GM23248 (cell line): ENCODE measurements around the gene USP25. TPM values are rescaled to one million over a fixed set of nuclear protein-coding genes. Genes with fewer than 3 reads are reported as not detected.

ENCODE experiments used
- DNase-seq: peaks from one replicate; pipeline ENCODE4 v3.0.0-alpha.2; 2015
- H2AFZ ChIP-seq: fragments of 200-600 bp; sonication (generic); 2 replicates; pipeline ENCODE4 v1.6.1; 2016; ENCODE audit warnings: antibody characterized with exemption
- H3F3A ChIP-seq: fragments of 200-600 bp; sonication (generic); 2 replicates; pipeline ENCODE4 v1.6.1; 2016; ENCODE audit warnings: mild to moderate bottlenecking, antibody characterized with exemption, mixed run types; ENCODE audit not compliant: insufficient read depth
- H3K27ac ChIP-seq: fragments of 200-600 bp; sonication (generic); 2 replicates; pipeline ENCODE4 v1.5.1; 2016; ENCODE audit warnings: mild to moderate bottlenecking
- H3K27me3 ChIP-seq: fragments of 200-600 bp; sonication (generic); replicated peaks from 2 replicates; pipeline ENCODE4 v1.6.1; 2016; ENCODE audit warnings: mild to moderate bottlenecking; ENCODE audit not compliant: insufficient read depth
- H3K36me3 ChIP-seq: fragments of 200-600 bp; sonication (generic); 2 replicates; pipeline ENCODE4 v1.6.1; 2016; ENCODE audit warnings: low read depth, mild to moderate bottlenecking
- H3K4me1 ChIP-seq: fragments of 200-600 bp; sonication (generic); 2 replicates; pipeline ENCODE4 v1.6.1; 2016; ENCODE audit warnings: mild to moderate bottlenecking; ENCODE audit not compliant: insufficient read depth
- H3K4me2 ChIP-seq: fragments of 200-600 bp; sonication (generic); one replicate; pipeline ENCODE4 v1.6.1; 2016; ENCODE audit warnings: mild to moderate bottlenecking; ENCODE audit not compliant: unreplicated experiment
- H3K4me3 ChIP-seq: fragments of 200-600 bp; sonication (generic); 2 replicates; pipeline ENCODE4 v1.5.1; 2016; ENCODE audit warnings: mild to moderate bottlenecking
- H3K79me2 ChIP-seq: fragments of 200-600 bp; sonication (generic); 2 replicates; pipeline ENCODE4 v1.6.1; 2016; ENCODE audit warnings: mild to moderate bottlenecking; ENCODE audit not compliant: insufficient read depth
- H3K9ac ChIP-seq: fragments of 200-600 bp; sonication (generic); 2 replicates; pipeline ENCODE4 v1.6.1; 2016; ENCODE audit warnings: mild to moderate bottlenecking
- H3K9me2 ChIP-seq: fragments of 200-600 bp; sonication (generic); 2 replicates; pipeline ENCODE4 v1.6.1; 2016; ENCODE audit warnings: mixed run types, mild to moderate bottlenecking, moderate library complexity; ENCODE audit not compliant: insufficient read depth
- H3K9me3 ChIP-seq: fragments of 200-600 bp; sonication (generic); one replicate; pipeline ENCODE4 v1.6.1; 2017; ENCODE audit warnings: low read depth
- H4K20me1 ChIP-seq: fragments of 200-600 bp; sonication (generic); 2 replicates; pipeline ENCODE4 v1.6.0; 2016; ENCODE audit not compliant: insufficient read depth
- EZH2 ChIP-seq: fragments of 200-600 bp; sonication (generic); IDR thresholded peaks from 2 replicates; pipeline ENCODE4 v1.6.1; 2018; ENCODE audit warnings: antibody characterized with exemption, mild to moderate bottlenecking; ENCODE audit not compliant: insufficient read depth, poor library complexity, severe bottlenecking
- EZH2phosphoT487 ChIP-seq: fragments of 200-600 bp; sonication (generic); IDR thresholded peaks from 2 replicates; pipeline ENCODE4 v1.6.1; 2018; ENCODE audit warnings: antibody characterized with exemption, moderate library complexity, mild to moderate bottlenecking, low read depth; ENCODE audit not compliant: insufficient read depth
- WGBS, 2 experiments: methylation state at CpG; one replicate each; pipeline ENCODE4 v1.1.6; 2015 to 2017; ENCODE audit warnings: low lambda C conversion rate in 2 of 2, low coverage in 1 of 2; ENCODE audit errors: missing lambda C conversion rate in 2 of 2; 5-methylcytosine and 5-hydroxymethylcytosine counted together
- in situ Hi-C: fragments of 300-500 bp; cut with MboI; formaldehyde crosslinking; loops from 2 replicates; pipeline ENCODE4 v1.15.0; 2020
- polyA plus RNA-seq: library from polyadenylated mRNA; unstranded; fragments of >200 nt; fragmentation: Nextera tagmentation; extraction: Ambion mirVana; gene quantifications from 2 replicates; pipeline ENCODE4 v1.2.1, GENCODE V29; 2016
- total RNA-seq: library from RNA; depleted of rRNA; stranded (reverse); fragments of >200 nt; shearing (Covaris generic); gene quantifications from 2 replicates; pipeline ENCODE4 v1.2.3, GENCODE V29; 2014

Gene USP25
- total and polyA plus RNA-seq, 2 experiments from 2014 or later, result 5.8 to 41.5 TPM

GRCh38 chr21:15793109-15793508, 63.3 kb downstream of the USP25 start:
- Histone ChIP-seq H3K9ac (no peak overlapping the region), H4K20me1 (no peaks in the 10 kb centered on the region), H3K79me2 (peaks cover 24% of the 10 kb centered on the region), H3F3A (peaks cover 9% of the 10 kb centered on the region), H3K4me2 (no peak overlapping the region), H3K4me1 (peaks cover 24% of the 10 kb centered on the region), H3K27ac (no peak overlapping the region), H3K4me3 (no peak overlapping the region), H3K9me2 (no peaks in the 10 kb centered on the region; the same call in 1 of the 2 replicates), H3K9me3 (no peaks in the 10 kb centered on the region), H3K36me3 (no peaks in the 10 kb centered on the region), H2AFZ (no peak overlapping the region), H3K27me3 (no peaks in the 10 kb centered on the region)
- in situ Hi-C loops, result no loop called here
- no peak for DNase-seq
- no peak for TF ChIP-seq EZH2
- TF ChIP-seq EZH2phosphoT487, result no peak

GRCh38 chr21:15793550-15794235, 63.9 kb downstream of the USP25 start:
- no peaks in the 10 kb centered on the region; the same call in 1 of the 2 replicates for H3K9me2 ChIP-seq
- H3F3A ChIP-seq, result peaks cover 3% of the 10 kb centered on the region
- H3K9ac ChIP-seq, result no peak overlapping the region
- no peaks in the 10 kb centered on the region for H3K9me3 ChIP-seq
- peak; percentile 12 for DNase-seq
- peaks cover 24% of the 10 kb centered on the region for H3K79me2 ChIP-seq
- no peak overlapping the region for H3K4me2 ChIP-seq
- TF ChIP-seq EZH2 (no peak), EZH2phosphoT487 (no peak)
- no peak overlapping the region for H2AFZ ChIP-seq
- 21 to 29% methylated on average over 1 of the region's 1 CpG for WGBS, 2 experiments
- in situ Hi-C loops, result no loop called here
- peaks cover 19% of the 10 kb centered on the region for H3K4me1 ChIP-seq
- no peak overlapping the region for H3K27ac ChIP-seq
- H3K36me3 ChIP-seq, result no peaks in the 10 kb centered on the region
- no peaks in the 10 kb centered on the region for H3K27me3 ChIP-seq
- no peaks in the 10 kb centered on the region for H4K20me1 ChIP-seq
- H3K4me3 ChIP-seq, result no peak overlapping the region

DNA sequence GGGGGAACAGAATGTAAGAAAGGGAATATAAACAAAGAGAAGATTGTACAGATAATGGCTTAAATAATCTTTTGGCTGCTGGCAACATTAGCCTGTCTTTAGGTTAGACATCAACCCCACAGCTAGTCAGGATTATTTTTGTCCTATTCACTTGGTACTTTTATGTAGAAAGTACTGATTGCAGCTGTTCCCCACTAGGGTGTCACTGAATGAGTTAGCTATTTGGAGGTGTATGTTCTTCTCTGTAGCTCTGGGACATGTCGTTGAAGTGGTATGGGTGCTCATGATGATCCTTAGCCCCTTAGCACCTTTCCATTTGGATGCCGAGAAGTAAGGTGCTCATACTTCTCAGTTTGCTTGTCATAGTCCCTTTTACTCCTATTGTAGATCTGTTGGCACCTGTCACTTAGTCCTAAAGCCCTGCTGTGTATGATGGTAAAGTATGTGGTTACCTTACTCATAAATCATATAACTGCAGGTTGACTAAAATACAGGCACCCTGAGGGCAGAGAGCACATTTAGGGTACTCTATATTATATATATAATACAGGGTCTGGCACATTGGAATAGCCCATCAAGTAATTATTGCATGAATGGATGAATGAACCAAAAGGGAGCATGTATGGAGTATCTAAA, 64.6 kb downstream of the USP25 start:
- Histone ChIP-seq H3K27me3 (no peaks in the 10 kb centered on the region), H3K9ac (no peak overlapping the region), H3K9me2 (no peaks in the 10 kb centered on the region; the same call in 1 of the 2 replicates), H3K4me3 (no peak overlapping the region), H3K27ac (no peak overlapping the region), H3K4me2 (no peak overlapping the region), H3K36me3 (no peaks in the 10 kb centered on the region), H3F3A (no peaks in the 10 kb centered on the region), H3K9me3 (no peaks in the 10 kb centered on the region), H3K4me1 (peaks cover 12% of the 10 kb centered on the region), H2AFZ (no peak overlapping the region), H3K79me2 (peaks cover 23% of the 10 kb centered on the region), H4K20me1 (no peaks in the 10 kb centered on the region)
- 96 to 98% methylated on average over 2 of the region's 2 CpGs for WGBS, 2 experiments
- DNase-seq, result no peak
- TF ChIP-seq EZH2 (no peak), EZH2phosphoT487 (no peak)
- in situ Hi-C loops, result no loop called here

DNA sequence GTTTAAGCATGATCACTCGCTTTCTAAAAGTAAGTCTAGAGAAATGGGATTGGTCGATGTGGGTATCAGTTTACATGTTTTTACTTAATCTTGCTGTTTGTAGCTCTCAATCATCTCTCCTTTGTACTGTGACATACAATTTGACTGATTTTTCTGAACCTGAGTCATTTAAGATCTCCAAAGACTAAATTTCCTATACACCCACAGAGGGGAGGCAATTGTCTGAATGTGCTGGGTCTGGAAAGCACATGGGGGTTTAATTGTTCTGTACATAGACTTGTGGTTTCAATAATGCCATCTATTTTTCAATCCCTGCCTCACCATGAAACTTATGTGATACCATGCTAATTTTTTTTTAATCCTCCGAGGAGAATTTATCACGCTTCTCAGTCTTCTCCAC, 65.8 kb downstream of the USP25 start:
- no peak for DNase-seq

More for the DNA sequence above, 65.8 kb downstream of the USP25 start:
- H3F3A ChIP-seq, result no peaks in the 10 kb centered on the region
- no peak overlapping the region for H3K4me2 ChIP-seq
- no peaks in the 10 kb centered on the region for H3K9me3 ChIP-seq
- no peaks in the 10 kb centered on the region for H3K36me3 ChIP-seq
- no peak overlapping the region for H3K4me3 ChIP-seq
- no peak overlapping the region for H2AFZ ChIP-seq
- H3K79me2 ChIP-seq, result peaks cover 12% of the 10 kb centered on the region
- 0 out of 2 replicates have a peak, but pooled peaks cover 5% of the 10 kb centered on the region for H3K4me1 ChIP-seq
- TF ChIP-seq EZH2, result no peak
- no peak for TF ChIP-seq EZH2phosphoT487
- no peaks in the 10 kb centered on the region for H4K20me1 ChIP-seq
- H3K9me2 ChIP-seq, result no peaks in the 10 kb centered on the region; the same call in 1 of the 2 replicates
- 90 to 92% methylated on average over 4 of the region's 4 CpGs for WGBS, 2 experiments
- no peaks in the 10 kb centered on the region for H3K27me3 ChIP-seq
- in situ Hi-C loops, result no loop called here
- no peak overlapping the region for H3K9ac ChIP-seq
- no peak overlapping the region for H3K27ac ChIP-seq
